PC-9 (cell line): Measurements from ENCODE around the gene TNC. TPM values are rescaled to one million over a fixed set of nuclear protein-coding genes. Genes with fewer than 3 reads are reported as not detected.

Experiments
- BruUV-seq: library from RNA; stranded (reverse); fragments of 400-500 nt; replicated peaks from 2 replicates; lab custom pipeline; 2021; lab: Mats Ljungman, UMichigan
- CTCF ChIA-PET: fragments of 300-600 bp; sonication (Branson Sonifier 250); formaldehyde crosslinking; loops from one replicate; lab custom pipeline; 2022; ENCODE audit warnings: antibody characterized with exemption; lab: Charles Lee
- POLR2A ChIA-PET: fragments of 300-600 bp; sonication (Branson Sonifier 250); formaldehyde crosslinking; loops from one replicate; lab custom pipeline; 2022; ENCODE audit warnings: antibody characterized with exemption; ENCODE audit not compliant: unreplicated experiment; lab: Charles Lee
- DNase-seq, 2 experiments: peaks; one replicate each; pipeline versions ENCODE4 v3.0.0 to v3.0.0-alpha.2; 2015 to 2022; ENCODE audit warnings: mixed read lengths in 1 of 2
- H2AFZ ChIP-seq: fragments of 200-600 bp; sonication (generic); 2 replicates; pipeline ENCODE4 v1.8.1; 2017; ENCODE audit warnings: antibody characterized with exemption
- H3F3A ChIP-seq: fragments of 200-600 bp; sonication (generic); 2 replicates; pipeline ENCODE4 v1.8.1; 2017; ENCODE audit warnings: antibody characterized with exemption, mild to moderate bottlenecking, low read depth; ENCODE audit not compliant: insufficient read depth
- H3K27ac ChIP-seq: fragments of 200-600 bp; sonication (generic); 2 replicates; pipeline ENCODE4 v1.6.1; 2016; ENCODE audit warnings: mixed run types
- H3K27me3 ChIP-seq: fragments of 200-600 bp; sonication (generic); 2 replicates; pipeline ENCODE4 v1.6.1; 2016; ENCODE audit warnings: low read depth, mixed run types; ENCODE audit not compliant: insufficient read depth
- H3K36me3 ChIP-seq: fragments of 200-600 bp; sonication (generic); 2 replicates; pipeline ENCODE4 v1.6.1; 2016; ENCODE audit warnings: low read depth, mixed run types
- H3K4me1 ChIP-seq: fragments of 200-600 bp; sonication (generic); replicated peaks from 2 replicates; pipeline ENCODE4 v1.6.1; 2016; ENCODE audit warnings: mixed run types; ENCODE audit not compliant: insufficient read depth
- H3K4me2 ChIP-seq: fragments of 200-600 bp; sonication (generic); 2 replicates; pipeline ENCODE4 v1.6.1; 2017; ENCODE audit warnings: mixed run types
- H3K4me3 ChIP-seq: fragments of 200-600 bp; sonication (generic); 2 replicates; pipeline ENCODE4 v1.6.1; 2016; ENCODE audit warnings: mixed run types
- H3K79me2 ChIP-seq: fragments of 200-600 bp; sonication (generic); 2 replicates; pipeline ENCODE4 v1.6.1; 2017; ENCODE audit warnings: low read depth, mixed run types
- H3K9me2 ChIP-seq: fragments of 200-600 bp; sonication (generic); 2 replicates; pipeline ENCODE4 v1.8.1; 2017; ENCODE audit warnings: mild to moderate bottlenecking; ENCODE audit not compliant: insufficient read depth
- H3K9me3 ChIP-seq: fragments of 200-600 bp; sonication (generic); 2 replicates; pipeline ENCODE4 v1.8.1; 2016; ENCODE audit warnings: low read depth; ENCODE audit not compliant: insufficient read depth
- H4K20me1 ChIP-seq: fragments of 200-600 bp; sonication (generic); 2 replicates; pipeline ENCODE4 v1.8.1; 2017; ENCODE audit not compliant: insufficient read depth
- EZH2 ChIP-seq: fragments of 200-600 bp; sonication (generic); IDR thresholded peaks from 2 replicates; pipeline ENCODE4 v1.8.0; 2017; ENCODE audit warnings: antibody characterized with exemption, low read depth
- intact Hi-C: fragments of 100-400 bp; cut with micrococcal nuclease; formaldehyde crosslinking; loops from one replicate; pipeline ENCODE4 v1.10.0; 2022; ENCODE audit not compliant: unreplicated experiment
- total RNA-seq: library from RNA; stranded (reverse); gene quantifications from 2 replicates; pipeline ENCODE4 v1.2.3, GENCODE V29; 2021
- TF ChIP-seq, protein P1 (sequence below): fragments of 200-600 bp; sonication (generic); conservative IDR thresholded peaks from 2 replicates; pipeline ENCODE4 v1.6.1; 2017; ENCODE audit warnings: mixed run types, antibody characterized with exemption, mild to moderate bottlenecking, moderate library complexity

The TNC gene
- total RNA-seq, 1 experiment from 2014 or later: 1.1 TPM

DNA sequence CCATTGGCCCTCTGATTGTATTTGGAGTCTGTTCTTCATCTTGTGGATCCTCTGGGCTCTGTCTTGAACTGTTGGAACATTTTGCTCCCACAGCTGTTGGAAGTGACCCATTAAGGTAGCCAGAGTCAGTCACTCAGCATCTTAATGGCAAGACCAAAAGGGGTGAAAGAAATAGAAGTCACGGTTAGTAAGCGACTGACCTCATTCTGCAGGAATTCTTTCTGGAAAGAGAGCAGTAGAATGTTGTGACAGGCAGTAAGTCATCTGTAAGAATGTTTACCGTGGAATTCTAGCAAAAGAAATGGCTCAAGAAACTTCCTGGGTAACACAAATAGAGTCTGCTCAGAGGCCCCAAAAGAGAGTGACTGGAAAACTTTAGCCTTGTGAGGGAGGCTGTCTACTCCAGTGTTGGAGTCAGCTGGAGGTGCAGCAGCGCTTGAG is 28.6 kb upstream of the TNC start:
- no peak overlapping the region for H3K27ac ChIP-seq
- no peaks in the 10 kb centered on the region for H3F3A ChIP-seq
- H3K36me3 ChIP-seq: no peaks in the 10 kb centered on the region
- H3K79me2 ChIP-seq: no peaks in the 10 kb centered on the region
- H3K9me2 ChIP-seq: no peaks in the 10 kb centered on the region
- ChIA-PET POLR2A (no interaction called here), CTCF (no interaction called here)
- H3K4me1 ChIP-seq: peaks cover 11% of the 10 kb centered on the region; the same call in 1 of the 2 replicates
- no peaks in the 10 kb centered on the region; the same call in 1 of the 2 replicates for H3K27me3 ChIP-seq
- peak in 1 of 2 experiments; percentile 54 for DNase-seq
- H2AFZ ChIP-seq: no peak overlapping the region
- intact Hi-C loops: no loop called here
- no peaks in the 10 kb centered on the region for H4K20me1 ChIP-seq
- H3K9me3 ChIP-seq: peaks cover 6% of the 10 kb centered on the region
- no TSS peak for BruUV-seq
- no peak for TF ChIP-seq EZH2
- TF ChIP-seq, protein P1, sequence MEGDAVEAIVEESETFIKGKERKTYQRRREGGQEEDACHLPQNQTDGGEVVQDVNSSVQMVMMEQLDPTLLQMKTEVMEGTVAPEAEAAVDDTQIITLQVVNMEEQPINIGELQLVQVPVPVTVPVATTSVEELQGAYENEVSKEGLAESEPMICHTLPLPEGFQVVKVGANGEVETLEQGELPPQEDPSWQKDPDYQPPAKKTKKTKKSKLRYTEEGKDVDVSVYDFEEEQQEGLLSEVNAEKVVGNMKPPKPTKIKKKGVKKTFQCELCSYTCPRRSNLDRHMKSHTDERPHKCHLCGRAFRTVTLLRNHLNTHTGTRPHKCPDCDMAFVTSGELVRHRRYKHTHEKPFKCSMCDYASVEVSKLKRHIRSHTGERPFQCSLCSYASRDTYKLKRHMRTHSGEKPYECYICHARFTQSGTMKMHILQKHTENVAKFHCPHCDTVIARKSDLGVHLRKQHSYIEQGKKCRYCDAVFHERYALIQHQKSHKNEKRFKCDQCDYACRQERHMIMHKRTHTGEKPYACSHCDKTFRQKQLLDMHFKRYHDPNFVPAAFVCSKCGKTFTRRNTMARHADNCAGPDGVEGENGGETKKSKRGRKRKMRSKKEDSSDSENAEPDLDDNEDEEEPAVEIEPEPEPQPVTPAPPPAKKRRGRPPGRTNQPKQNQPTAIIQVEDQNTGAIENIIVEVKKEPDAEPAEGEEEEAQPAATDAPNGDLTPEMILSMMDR: no peak
- H3K4me3 ChIP-seq: no peak overlapping the region
- H3K4me2 ChIP-seq: no peak overlapping the region

DNA sequence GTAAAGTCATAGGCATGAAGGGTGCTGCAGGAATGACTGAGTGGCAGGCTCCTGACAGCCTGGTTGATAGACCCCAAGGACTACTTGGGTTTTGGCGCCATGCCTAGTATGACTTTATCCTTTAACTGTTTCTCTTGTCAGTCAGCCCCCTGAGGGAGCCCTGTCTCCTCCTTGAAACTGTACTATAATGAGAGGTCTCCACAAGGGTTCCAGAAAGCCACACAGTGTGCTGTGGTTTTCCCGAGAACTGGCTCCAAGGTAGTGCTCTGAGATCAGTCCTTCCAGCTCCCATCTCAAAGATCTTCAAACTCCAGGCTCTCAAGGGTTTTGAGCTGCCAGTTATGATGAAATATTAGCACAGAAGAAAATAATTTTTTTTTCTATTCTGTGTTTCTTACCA is 26.7 kb upstream of the TNC start:
- H3K27ac ChIP-seq: no peak overlapping the region
- DNase-seq: no peak
- H3K9me2 ChIP-seq: no peaks in the 10 kb centered on the region
- H3K9me3 ChIP-seq: peaks cover 7% of the 10 kb centered on the region
- H3K4me1 ChIP-seq: peaks cover 11% of the 10 kb centered on the region; the same call in 1 of the 2 replicates
- no peaks in the 10 kb centered on the region for H3K36me3 ChIP-seq
- H3K4me3 ChIP-seq: no peak overlapping the region
- H4K20me1 ChIP-seq: no peaks in the 10 kb centered on the region
- TF ChIP-seq, protein P1: no peak
- H3K79me2 ChIP-seq: no peaks in the 10 kb centered on the region
- H3F3A ChIP-seq: no peaks in the 10 kb centered on the region
- CTCF ChIA-PET: no interaction called here
- POLR2A ChIA-PET: no interaction called here
- BruUV-seq: no TSS peak
- no peaks in the 10 kb centered on the region; the same call in 1 of the 2 replicates for H3K27me3 ChIP-seq
- H2AFZ ChIP-seq: no peak overlapping the region
- intact Hi-C loops: no loop called here
- H3K4me2 ChIP-seq: no peak overlapping the region

DNA sequence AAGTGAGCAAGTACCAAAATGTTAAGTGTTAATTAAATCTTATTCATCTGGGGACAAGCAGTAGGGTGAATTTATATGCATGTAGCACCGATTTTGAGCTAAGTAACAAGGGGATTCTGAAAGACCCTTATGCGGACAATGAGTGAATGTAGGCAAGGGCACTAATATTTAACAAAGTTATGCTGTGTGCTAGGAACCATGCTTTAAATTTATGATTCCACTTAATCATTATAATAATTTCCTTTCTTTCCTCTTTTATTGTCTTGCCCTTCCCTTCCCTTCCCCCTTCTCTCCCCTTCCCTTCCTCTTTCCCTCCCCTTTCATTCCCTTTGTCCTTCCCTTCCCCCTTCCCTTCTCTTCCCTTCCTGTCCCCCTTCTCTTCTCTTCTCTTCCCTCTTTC is 25.7 kb upstream of the TNC start:
- peaks cover 7% of the 10 kb centered on the region for H3K9me3 ChIP-seq
- CTCF ChIA-PET: no interaction called here
- H3K4me3 ChIP-seq: no peak overlapping the region
- no peak for DNase-seq
- no peak for TF ChIP-seq EZH2
- TF ChIP-seq, protein P1: no peak
- H3K79me2 ChIP-seq: no peaks in the 10 kb centered on the region
- intact Hi-C loops: no loop called here
- no peaks in the 10 kb centered on the region for H3K27me3 ChIP-seq
- no peaks in the 10 kb centered on the region for H3F3A ChIP-seq
- no peak overlapping the region for H2AFZ ChIP-seq
- no peaks in the 10 kb centered on the region for H4K20me1 ChIP-seq
- no peak overlapping the region for H3K4me2 ChIP-seq
- no peak overlapping the region for H3K27ac ChIP-seq
- no peaks in the 10 kb centered on the region for H3K36me3 ChIP-seq
- POLR2A ChIA-PET: no interaction called here
- no peaks in the 10 kb centered on the region for H3K9me2 ChIP-seq
- peaks cover 11% of the 10 kb centered on the region; the same call in 1 of the 2 replicates for H3K4me1 ChIP-seq
- BruUV-seq: no TSS peak
